HPDE6-E6E7 (cell line): ENCODE measurements around the gene MAPRE2.

Source experiments
- DNase-seq: peaks from one replicate; pipeline ENCODE4 v3.0.0; 2011; ENCODE audit warnings: missing footprints; ENCODE audit errors: extremely low spot score

Gene MAPRE2

GRCh38 chr18:35180455-35180854 is 139.2 kb downstream of the MAPRE2 start:
- no peak for DNase-seq

GRCh38 chr18:35182151-35182550 is 140.9 kb downstream of the MAPRE2 start:
- no peak for DNase-seq

GRCh38 chr18:35183886-35184285 is 142.7 kb downstream of the MAPRE2 start:
- no peak for DNase-seq

GRCh38 chr18:35185771-35186170 is 144.6 kb downstream of the MAPRE2 start:
- DNase-seq, result no peak

GRCh38 chr18:35186291-35187034 is 145.2 kb downstream of the MAPRE2 start:
- DNase-seq, result no peak

GRCh38 chr18:35189510-35189909 is 148.3 kb downstream of the MAPRE2 start:
- DNase-seq, result no peak

- DNase-seq, result no peak
Measured at GRCh38 chr18:35190948-35191697, 149.9 kb downstream of the MAPRE2 start.

- no peak for DNase-seq
Measured at GRCh38 chr18:35191698-35192025, 150.4 kb downstream of the MAPRE2 start.

- no peak for DNase-seq
Measured at GRCh38 chr18:35192415-35192814, 151.2 kb downstream of the MAPRE2 start.
